Fibroblast of skin of left quadriceps (primary cell): ENCODE data around the gene PPP5C.
"Not testable (repeated sequence)": the region's sequence is repeated elsewhere in the genome, so short reads cannot be mapped to it uniquely, and the experiment has no call there.

Experiments used
- DNase-seq, 2 experiments: peaks; one replicate each; pipeline ENCODE4 v3.0.0-alpha.2; 2013; ENCODE audit warnings: low read depth in 2 of 2

Gene PPP5C

DNA sequence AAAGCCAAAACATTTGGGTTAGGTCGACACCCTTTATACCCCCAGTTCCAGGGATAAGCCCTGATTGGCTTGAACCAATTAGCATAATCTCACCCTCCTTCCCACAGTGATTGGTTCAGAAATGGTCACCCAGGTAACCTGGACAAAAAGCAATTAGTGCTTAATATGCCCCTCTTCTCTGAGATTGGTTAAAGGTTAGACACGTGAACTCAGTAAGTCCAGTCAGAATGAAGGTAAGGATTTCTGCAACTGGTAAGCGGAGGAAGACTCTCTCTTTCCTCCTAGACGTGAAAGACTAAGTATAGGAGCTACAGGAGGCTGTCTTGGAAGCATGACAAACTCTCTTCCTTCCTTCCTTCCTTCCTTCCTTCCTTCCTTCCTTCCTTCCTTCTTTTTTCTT, 83.1 kb downstream of the PPP5C start:
- no peak for DNase-seq

DNA sequence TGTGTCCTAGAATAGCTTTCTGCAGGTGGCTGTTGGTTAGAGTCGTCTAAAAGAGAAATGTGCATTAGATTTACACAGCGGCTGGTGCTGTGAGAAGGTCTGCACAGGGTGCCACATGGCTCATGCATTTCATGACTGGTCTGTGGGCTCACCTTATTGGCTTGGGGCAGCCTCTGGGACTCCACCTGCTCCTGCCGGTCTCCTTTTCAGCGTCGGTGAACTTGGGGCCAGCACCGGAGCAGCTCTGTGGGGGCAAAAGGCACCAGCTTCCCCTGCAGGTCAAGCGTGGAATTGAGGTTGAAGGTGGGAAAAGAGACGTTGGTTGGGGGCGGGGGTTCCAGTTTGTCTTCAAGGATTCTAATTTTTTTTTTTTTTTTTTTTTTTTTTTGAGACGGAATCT, 84.9 kb downstream of the PPP5C start:
- no peak for DNase-seq

DNA sequence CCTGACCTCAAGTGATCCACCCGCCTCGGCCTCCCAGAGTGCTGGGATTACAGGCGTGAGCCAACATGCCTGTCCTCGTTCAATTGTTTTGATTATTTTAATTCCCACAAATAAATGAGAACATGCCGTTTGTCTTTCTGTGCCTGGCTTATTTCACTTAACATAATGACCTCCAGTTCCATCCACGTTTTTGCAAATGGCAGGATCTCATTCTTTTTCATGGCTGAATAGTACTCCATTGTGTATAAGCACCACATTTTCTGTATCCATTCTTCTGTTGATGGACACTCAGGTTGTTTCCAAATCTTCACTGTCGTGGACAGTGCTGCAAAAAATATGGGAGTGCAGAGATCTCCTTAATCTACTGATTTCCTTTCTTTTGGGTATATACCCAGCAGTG, 86.6 kb downstream of the PPP5C start:
- not testable (repeated sequence) for DNase-seq

DNA sequence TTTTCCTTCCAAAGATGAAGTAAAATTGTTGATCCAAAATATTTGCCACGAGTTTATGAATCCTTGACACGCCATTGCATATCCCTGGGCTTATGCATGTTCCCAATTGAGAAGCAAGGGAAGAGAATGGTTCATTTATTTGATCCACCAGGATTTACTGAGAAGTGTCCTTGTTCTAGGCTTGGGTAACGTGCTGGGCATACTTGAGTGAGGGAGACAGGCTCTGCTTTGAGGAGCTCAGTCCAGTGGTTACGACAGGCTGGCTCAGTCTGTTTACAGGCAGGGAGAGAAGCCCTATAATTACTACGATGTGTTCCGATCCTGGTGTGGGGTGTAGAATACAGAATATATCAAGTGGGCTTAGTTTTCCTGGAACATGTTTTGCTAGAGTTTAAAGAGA, 88.1 kb downstream of the PPP5C start:
- no peak for DNase-seq

DNA sequence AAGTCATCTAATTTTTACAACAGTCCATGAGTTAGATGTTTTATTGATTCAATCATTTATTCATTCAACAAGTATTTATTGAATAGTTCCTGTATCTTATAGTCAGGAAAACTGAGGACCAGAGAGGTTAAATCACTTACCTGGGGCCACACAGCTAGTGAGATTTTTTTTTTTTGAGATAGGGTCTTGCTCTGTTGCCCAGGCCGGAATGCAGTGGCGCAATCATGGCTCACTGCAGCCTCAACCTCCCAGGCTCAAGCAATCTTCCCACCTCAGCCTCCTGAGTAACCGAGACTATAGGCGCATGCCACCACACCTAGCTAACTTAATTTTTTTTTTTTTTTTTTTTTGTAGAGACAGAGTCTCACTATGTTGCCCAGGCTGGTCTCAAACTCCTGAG, 88.8 kb downstream of the PPP5C start:
- DNase-seq, result not testable (repeated sequence)
